ENCODE data around the gene RNU6-9.
A peak's percentile ranks its signal among the peaks of the same experiment; 100 is the strongest.

RNU6-9 gene

GRCh38 chr19:861141-861755, 32.0 kb upstream of the RNU6-9 start:
- H3K79me2 ChIP-seq (ENCODE audit: control insufficient read depth, low read length) = no peaks in the 10 kb centered on the region
- peaks cover 13% of the 10 kb centered on the region for H3K27me3 ChIP-seq (ENCODE audit: control insufficient read depth, low read length)
- no peaks in the 10 kb centered on the region for H3K9me3 ChIP-seq (ENCODE audit: control insufficient read depth, insufficient read depth, low read length)
- H3F3A ChIP-seq (ENCODE audit: control insufficient read depth, insufficient read depth) = peaks cover 5% of the 10 kb centered on the region; the same call in 1 of the 2 replicates
- peak overlapping the region; percentile 72 for H3K4me2 ChIP-seq (ENCODE audit: low read length)
- H4K20me1 ChIP-seq (ENCODE audit: control insufficient read depth, insufficient read depth, low read depth, low read length) = no peaks in the 10 kb centered on the region
- no peaks in the 10 kb centered on the region for H3K36me3 ChIP-seq (ENCODE audit: control insufficient read depth, low read length)
- TF ChIP-seq EZH2phosphoT487 (IDR thresholded peaks at IDR 0.05; ENCODE audit: borderline replicate concordance, low read length) = no peak
- no peak for TF ChIP-seq CTCF (IDR thresholded peaks at IDR 0.05; ENCODE audit: low read depth, low read length, poor library complexity, severe bottlenecking)
- H3K4me3 ChIP-seq (ENCODE audit: low read length) = no peak overlapping the region
- H3K27ac ChIP-seq (ENCODE audit: low read depth, low read length) = no peak overlapping the region
- peaks cover 38% of the 10 kb centered on the region for H3K4me1 ChIP-seq (ENCODE audit: control insufficient read depth, low read length)
- no peaks in the 10 kb centered on the region for H3K9me2 ChIP-seq (replicated peaks; ENCODE audit: control insufficient read depth, low read length)

GRCh38 chr19:861756-862580, 31.3 kb upstream of the RNU6-9 start:
- peak overlapping the region; percentile 72 for H3K4me2 ChIP-seq (ENCODE audit: low read length)
- H3K27ac ChIP-seq (ENCODE audit: low read depth, low read length) = no peak overlapping the region
- H3K27me3 ChIP-seq (ENCODE audit: control insufficient read depth, low read length) = peaks cover 13% of the 10 kb centered on the region
- H3K4me3 ChIP-seq (ENCODE audit: low read length) = peak overlapping the region; percentile 64
- no peaks in the 10 kb centered on the region for H3K9me2 ChIP-seq (replicated peaks; ENCODE audit: control insufficient read depth, low read length)
- no peaks in the 10 kb centered on the region for H4K20me1 ChIP-seq (ENCODE audit: control insufficient read depth, insufficient read depth, low read depth, low read length)
- TF ChIP-seq EZH2phosphoT487 (IDR thresholded peaks at IDR 0.05; ENCODE audit: borderline replicate concordance, low read length) (no peak), CTCF (IDR thresholded peaks at IDR 0.05; ENCODE audit: low read depth, low read length, poor library complexity, severe bottlenecking) (peak; percentile 52)
- H3F3A ChIP-seq (ENCODE audit: control insufficient read depth, insufficient read depth) = peaks cover 5% of the 10 kb centered on the region; the same call in 1 of the 2 replicates
- H3K79me2 ChIP-seq (ENCODE audit: control insufficient read depth, low read length) = no peaks in the 10 kb centered on the region
- no peaks in the 10 kb centered on the region for H3K9me3 ChIP-seq (ENCODE audit: control insufficient read depth, insufficient read depth, low read length)
- H3K4me1 ChIP-seq (ENCODE audit: control insufficient read depth, low read length) = peaks cover 38% of the 10 kb centered on the region
- H3K36me3 ChIP-seq (ENCODE audit: control insufficient read depth, low read length) = no peaks in the 10 kb centered on the region

- Histone ChIP-seq H3K36me3 (ENCODE audit: control insufficient read depth, low read length) (no peaks in the 10 kb centered on the region), H3K79me2 (ENCODE audit: control insufficient read depth, low read length) (no peaks in the 10 kb centered on the region), H4K20me1 (ENCODE audit: control insufficient read depth, insufficient read depth, low read depth, low read length) (no peaks in the 10 kb centered on the region), H3K4me3 (ENCODE audit: low read length) (peak overlapping the region; percentile 64), H3K4me1 (ENCODE audit: control insufficient read depth, low read length) (peaks cover 38% of the 10 kb centered on the region), H3K4me2 (ENCODE audit: low read length) (peak overlapping the region; percentile 72), H3K27ac (ENCODE audit: low read depth, low read length) (no peak overlapping the region), H3K27me3 (ENCODE audit: control insufficient read depth, low read length) (peaks cover 13% of the 10 kb centered on the region), H3K9me2 (replicated peaks; ENCODE audit: control insufficient read depth, low read length) (no peaks in the 10 kb centered on the region), H3K9me3 (ENCODE audit: control insufficient read depth, insufficient read depth, low read length) (no peaks in the 10 kb centered on the region), H3F3A (ENCODE audit: control insufficient read depth, insufficient read depth) (peaks cover 5% of the 10 kb centered on the region; the same call in 1 of the 2 replicates)
- TF ChIP-seq EZH2phosphoT487 (IDR thresholded peaks at IDR 0.05; ENCODE audit: borderline replicate concordance, low read length) (no peak), CTCF (IDR thresholded peaks at IDR 0.05; ENCODE audit: low read depth, low read length, poor library complexity, severe bottlenecking) (no peak)
These were observed 30.5 kb upstream of the RNU6-9 start for GRCh38 chr19:862581-863314.

Data from DOHH2 (cell line).